K562 (cell line): ENCODE measurements around the gene SMYD1.

ENCODE experiments used
- FOS ChIP-seq: IDR thresholded peaks from 3 replicates; pipeline ENCODE4 v1.6.1; 2011; ENCODE audit not compliant: insufficient read length; ENCODE audit errors: extremely low read depth
- JUNB ChIP-seq: fragments of 450-650 bp; formaldehyde crosslinking; conservative IDR thresholded peaks from 2 replicates; pipeline ENCODE4 v1.4.0; 2020; ENCODE audit warnings: mild to moderate bottlenecking
- KAT2B ChIP-seq: IDR thresholded peaks from one replicate; pipeline ENCODE4 v1.6.1; 2012; ENCODE audit warnings: low read depth, mild to moderate bottlenecking, control low read depth, inconsistent platforms, low read length, moderate library complexity
- NR1H2 ChIP-seq: sonication (generic); formaldehyde crosslinking; IDR thresholded peaks from 2 replicates; pipeline ENCODE4 v1.4.0; 2020; ENCODE audit warnings: mild to moderate bottlenecking, missing genetic modification reagents
- SP1 ChIP-seq: sonication (generic); formaldehyde crosslinking; IDR thresholded peaks from 2 replicates; pipeline ENCODE4 v1.8.1; 2022; ENCODE audit warnings: mild to moderate bottlenecking, missing genetic modification reagents
- SRF ChIP-seq, 2 experiments: fragments of 250-450, 450-650 bp in 1 of 2; sonication (Bioruptor Pico) in 1 of 2; sonication (generic) in 1 of 2; formaldehyde crosslinking; IDR thresholded peaks; 2 replicates each; pipeline versions ENCODE4 v1.5.0 to v1.5.1; 2020 to 2022; ENCODE audit warnings: mild to moderate bottlenecking in 1 of 2, missing genetic modification reagents in 1 of 2
- TF ChIP-seq, protein P1 (sequence below): sonication (generic); formaldehyde crosslinking; IDR thresholded peaks from 2 replicates; pipeline ENCODE4 v1.8.0; 2022; ENCODE audit warnings: mild to moderate bottlenecking, low read depth, missing genetic modification reagents
- TF ChIP-seq, protein P2 (sequence below), 3 experiments: IDR thresholded peaks in 2 of 3; conservative IDR thresholded peaks in 1 of 3; 2 replicates each; pipeline ENCODE4 v1.5.1; 2011 to 2012; ENCODE audit warnings: low read length in 3 of 3, mild to moderate bottlenecking in 3 of 3, control low read depth in 2 of 3, improper control_type of control experiment in 1 of 3, inconsistent platforms in 1 of 3, low read depth in 1 of 3, mixed read lengths in 1 of 3, moderate library complexity in 1 of 3; ENCODE audit not compliant: insufficient read depth in 2 of 3
- TF ChIP-seq, protein P3 (sequence below): fragments of 150-350 bp; conservative IDR thresholded peaks from 2 replicates; pipeline ENCODE4 v1.6.1; 2014; ENCODE audit warnings: low read length

DNA sequence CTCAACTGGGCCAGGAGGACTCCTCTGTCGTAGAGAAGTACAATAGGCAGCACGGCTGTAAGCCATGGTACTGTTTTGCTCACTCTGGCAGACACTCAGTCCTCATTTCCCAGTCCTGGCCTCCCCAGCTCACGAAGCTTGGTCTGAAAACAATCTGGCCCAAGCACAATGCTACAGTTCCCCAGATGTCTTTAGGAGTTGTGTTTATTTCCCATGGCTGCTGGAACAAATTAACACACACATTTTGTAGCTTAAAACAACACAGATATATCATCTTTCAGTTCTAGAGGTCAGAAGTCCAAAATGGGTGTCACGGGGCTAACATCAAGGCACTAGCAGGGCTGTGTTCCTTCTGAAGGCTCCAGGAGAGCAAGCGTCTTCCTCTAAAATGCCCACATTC lies 47.3 kb downstream of the SMYD1 start:
- TF ChIP-seq, protein P1, sequence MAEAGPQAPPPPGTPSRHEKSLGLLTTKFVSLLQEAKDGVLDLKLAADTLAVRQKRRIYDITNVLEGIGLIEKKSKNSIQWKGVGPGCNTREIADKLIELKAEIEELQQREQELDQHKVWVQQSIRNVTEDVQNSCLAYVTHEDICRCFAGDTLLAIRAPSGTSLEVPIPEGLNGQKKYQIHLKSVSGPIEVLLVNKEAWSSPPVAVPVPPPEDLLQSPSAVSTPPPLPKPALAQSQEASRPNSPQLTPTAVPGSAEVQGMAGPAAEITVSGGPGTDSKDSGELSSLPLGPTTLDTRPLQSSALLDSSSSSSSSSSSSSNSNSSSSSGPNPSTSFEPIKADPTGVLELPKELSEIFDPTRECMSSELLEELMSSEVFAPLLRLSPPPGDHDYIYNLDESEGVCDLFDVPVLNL (CRISPR knock-in tag), result no peak
- TF ChIP-seq SRF (CRISPR knock-in tag; IDR thresholded peaks at IDR 0.05), result no peak
- TF ChIP-seq, protein P2, sequence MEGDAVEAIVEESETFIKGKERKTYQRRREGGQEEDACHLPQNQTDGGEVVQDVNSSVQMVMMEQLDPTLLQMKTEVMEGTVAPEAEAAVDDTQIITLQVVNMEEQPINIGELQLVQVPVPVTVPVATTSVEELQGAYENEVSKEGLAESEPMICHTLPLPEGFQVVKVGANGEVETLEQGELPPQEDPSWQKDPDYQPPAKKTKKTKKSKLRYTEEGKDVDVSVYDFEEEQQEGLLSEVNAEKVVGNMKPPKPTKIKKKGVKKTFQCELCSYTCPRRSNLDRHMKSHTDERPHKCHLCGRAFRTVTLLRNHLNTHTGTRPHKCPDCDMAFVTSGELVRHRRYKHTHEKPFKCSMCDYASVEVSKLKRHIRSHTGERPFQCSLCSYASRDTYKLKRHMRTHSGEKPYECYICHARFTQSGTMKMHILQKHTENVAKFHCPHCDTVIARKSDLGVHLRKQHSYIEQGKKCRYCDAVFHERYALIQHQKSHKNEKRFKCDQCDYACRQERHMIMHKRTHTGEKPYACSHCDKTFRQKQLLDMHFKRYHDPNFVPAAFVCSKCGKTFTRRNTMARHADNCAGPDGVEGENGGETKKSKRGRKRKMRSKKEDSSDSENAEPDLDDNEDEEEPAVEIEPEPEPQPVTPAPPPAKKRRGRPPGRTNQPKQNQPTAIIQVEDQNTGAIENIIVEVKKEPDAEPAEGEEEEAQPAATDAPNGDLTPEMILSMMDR (IDR thresholded peaks at IDR 0.05 in 2 of 3, conservative IDR thresholded peaks at IDR 0.05 in 1 of 3; ENCODE audit: insufficient read depth in 2 of 3, low read depth in 1 of 3, low read length in 3 of 3), result no peak
- TF ChIP-seq, protein P3, sequence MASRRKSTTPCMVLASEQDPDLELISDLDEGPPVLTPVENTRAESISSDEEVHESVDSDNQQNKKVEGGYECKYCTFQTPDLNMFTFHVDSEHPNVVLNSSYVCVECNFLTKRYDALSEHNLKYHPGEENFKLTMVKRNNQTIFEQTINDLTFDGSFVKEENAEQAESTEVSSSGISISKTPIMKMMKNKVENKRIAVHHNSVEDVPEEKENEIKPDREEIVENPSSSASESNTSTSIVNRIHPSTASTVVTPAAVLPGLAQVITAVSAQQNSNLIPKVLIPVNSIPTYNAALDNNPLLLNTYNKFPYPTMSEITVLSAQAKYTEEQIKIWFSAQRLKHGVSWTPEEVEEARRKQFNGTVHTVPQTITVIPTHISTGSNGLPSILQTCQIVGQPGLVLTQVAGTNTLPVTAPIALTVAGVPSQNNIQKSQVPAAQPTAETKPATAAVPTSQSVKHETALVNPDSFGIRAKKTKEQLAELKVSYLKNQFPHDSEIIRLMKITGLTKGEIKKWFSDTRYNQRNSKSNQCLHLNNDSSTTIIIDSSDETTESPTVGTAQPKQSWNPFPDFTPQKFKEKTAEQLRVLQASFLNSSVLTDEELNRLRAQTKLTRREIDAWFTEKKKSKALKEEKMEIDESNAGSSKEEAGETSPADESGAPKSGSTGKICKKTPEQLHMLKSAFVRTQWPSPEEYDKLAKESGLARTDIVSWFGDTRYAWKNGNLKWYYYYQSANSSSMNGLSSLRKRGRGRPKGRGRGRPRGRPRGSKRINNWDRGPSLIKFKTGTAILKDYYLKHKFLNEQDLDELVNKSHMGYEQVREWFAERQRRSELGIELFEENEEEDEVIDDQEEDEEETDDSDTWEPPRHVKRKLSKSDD, result no peak
- no peak for TF ChIP-seq NR1H2 (CRISPR knock-in tag)
- TF ChIP-seq KAT2B, result no peak
- TF ChIP-seq FOS, result no peak
- TF ChIP-seq SP1, result no peak
- no peak for TF ChIP-seq JUNB (CRISPR knock-in tag)
